Activated CD4-positive, CD25-positive, alpha-beta regulatory T cell treated with anti-CD3 and anti-CD28 coated beads, Interleukin-2, amount 50 U/mL, for 16 hours (primary cell): Measurements from ENCODE around the gene MYBBP1A.
A peak's percentile ranks its signal among the peaks of the same experiment; 100 is the strongest.
"Not testable (repeated sequence)": the region's sequence is repeated elsewhere in the genome, so short reads cannot be mapped to it uniquely, and the experiment has no call there.

Source experiments
- DNase-seq: peaks from one replicate; pipeline ENCODE4 v3.0.0-alpha.2; 2020; ENCODE audit warnings: low read depth, low spot score

The MYBBP1A gene, protein sequence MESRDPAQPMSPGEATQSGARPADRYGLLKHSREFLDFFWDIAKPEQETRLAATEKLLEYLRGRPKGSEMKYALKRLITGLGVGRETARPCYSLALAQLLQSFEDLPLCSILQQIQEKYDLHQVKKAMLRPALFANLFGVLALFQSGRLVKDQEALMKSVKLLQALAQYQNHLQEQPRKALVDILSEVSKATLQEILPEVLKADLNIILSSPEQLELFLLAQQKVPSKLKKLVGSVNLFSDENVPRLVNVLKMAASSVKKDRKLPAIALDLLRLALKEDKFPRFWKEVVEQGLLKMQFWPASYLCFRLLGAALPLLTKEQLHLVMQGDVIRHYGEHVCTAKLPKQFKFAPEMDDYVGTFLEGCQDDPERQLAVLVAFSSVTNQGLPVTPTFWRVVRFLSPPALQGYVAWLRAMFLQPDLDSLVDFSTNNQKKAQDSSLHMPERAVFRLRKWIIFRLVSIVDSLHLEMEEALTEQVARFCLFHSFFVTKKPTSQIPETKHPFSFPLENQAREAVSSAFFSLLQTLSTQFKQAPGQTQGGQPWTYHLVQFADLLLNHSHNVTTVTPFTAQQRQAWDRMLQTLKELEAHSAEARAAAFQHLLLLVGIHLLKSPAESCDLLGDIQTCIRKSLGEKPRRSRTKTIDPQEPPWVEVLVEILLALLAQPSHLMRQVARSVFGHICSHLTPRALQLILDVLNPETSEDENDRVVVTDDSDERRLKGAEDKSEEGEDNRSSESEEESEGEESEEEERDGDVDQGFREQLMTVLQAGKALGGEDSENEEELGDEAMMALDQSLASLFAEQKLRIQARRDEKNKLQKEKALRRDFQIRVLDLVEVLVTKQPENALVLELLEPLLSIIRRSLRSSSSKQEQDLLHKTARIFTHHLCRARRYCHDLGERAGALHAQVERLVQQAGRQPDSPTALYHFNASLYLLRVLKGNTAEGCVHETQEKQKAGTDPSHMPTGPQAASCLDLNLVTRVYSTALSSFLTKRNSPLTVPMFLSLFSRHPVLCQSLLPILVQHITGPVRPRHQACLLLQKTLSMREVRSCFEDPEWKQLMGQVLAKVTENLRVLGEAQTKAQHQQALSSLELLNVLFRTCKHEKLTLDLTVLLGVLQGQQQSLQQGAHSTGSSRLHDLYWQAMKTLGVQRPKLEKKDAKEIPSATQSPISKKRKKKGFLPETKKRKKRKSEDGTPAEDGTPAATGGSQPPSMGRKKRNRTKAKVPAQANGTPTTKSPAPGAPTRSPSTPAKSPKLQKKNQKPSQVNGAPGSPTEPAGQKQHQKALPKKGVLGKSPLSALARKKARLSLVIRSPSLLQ (N-terminal part only)

DNA sequence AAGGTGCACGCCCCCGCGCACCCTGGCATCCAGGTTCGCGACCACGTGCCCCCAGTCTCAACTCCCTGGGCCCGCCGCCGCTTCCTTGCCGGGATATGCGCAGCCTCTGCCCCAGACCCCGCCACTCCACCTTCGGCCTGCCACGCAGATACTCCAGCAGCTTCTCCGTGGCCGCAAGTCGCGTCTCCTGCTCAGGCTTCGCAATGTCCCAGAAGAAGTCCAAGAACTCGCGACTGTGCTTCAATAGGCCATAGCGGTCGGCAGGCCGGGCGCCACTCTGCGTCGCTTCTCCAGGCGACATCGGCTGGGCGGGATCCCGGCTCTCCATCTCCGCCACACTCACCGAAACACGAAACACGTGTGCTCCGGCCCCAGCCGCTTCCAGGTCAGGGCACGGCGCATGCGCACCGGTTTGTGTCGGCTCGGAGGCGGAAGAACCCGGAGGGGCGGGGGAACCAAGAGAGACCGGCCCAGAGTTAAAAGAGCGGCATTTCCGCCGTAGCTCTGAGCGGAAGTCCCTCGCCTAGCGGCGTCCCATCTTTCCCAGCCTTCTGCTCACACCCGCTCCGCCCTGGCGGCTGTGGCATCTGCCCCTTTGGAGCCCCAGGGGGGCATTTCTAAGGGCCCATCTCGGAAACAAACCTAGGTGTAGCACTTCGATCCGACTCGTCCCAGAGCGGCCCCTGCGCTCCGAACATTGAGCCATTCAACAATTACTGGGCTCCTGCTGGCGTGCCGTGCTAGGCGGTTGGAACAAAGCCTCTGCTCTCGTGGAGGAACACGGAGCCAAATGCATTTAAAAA is at the start of gene MYBBP1A:
Gene MYBBP1A, minus strand, starts transcription at position 388 of the 803 bp plus-strand sequence. Its CDS starts 60 bp downstream, at position 328.
- DNase-seq, result peak; percentile 89

GRCh38 chr17:4604736-4605135 is 49.6 kb upstream of the MYBBP1A start:
- DNase-seq, result not testable (repeated sequence)

- no peak for DNase-seq
Observed at GRCh38 chr17:4604111-4604644, 49.0 kb upstream of the MYBBP1A start.

DNA sequence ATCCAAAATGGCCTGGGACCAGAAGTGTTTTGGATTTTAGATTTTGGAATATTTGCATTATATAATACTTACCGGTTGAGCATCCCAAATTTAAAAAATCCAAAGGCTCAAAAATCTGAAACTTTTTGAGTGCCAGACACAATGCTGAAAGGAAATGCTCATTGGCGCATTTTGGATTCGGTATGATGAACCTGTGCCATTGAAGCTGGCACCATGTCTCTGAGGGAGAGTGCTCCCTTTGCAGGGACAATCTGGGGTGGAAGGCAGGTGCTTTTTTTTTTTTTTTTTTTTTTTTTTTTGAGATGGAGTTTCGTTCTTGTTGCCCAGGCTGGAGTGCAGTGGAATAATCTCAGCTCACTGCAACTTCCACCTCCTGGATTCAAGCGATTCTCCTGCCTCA is 46.9 kb upstream of the MYBBP1A start:
- no peak for DNase-seq

- no peak for DNase-seq
Observed at GRCh38 chr17:4601326-4601725, 46.1 kb upstream of the MYBBP1A start.

GRCh38 chr17:4600563-4600962 is 45.4 kb upstream of the MYBBP1A start:
- DNase-seq, result no peak

DNA sequence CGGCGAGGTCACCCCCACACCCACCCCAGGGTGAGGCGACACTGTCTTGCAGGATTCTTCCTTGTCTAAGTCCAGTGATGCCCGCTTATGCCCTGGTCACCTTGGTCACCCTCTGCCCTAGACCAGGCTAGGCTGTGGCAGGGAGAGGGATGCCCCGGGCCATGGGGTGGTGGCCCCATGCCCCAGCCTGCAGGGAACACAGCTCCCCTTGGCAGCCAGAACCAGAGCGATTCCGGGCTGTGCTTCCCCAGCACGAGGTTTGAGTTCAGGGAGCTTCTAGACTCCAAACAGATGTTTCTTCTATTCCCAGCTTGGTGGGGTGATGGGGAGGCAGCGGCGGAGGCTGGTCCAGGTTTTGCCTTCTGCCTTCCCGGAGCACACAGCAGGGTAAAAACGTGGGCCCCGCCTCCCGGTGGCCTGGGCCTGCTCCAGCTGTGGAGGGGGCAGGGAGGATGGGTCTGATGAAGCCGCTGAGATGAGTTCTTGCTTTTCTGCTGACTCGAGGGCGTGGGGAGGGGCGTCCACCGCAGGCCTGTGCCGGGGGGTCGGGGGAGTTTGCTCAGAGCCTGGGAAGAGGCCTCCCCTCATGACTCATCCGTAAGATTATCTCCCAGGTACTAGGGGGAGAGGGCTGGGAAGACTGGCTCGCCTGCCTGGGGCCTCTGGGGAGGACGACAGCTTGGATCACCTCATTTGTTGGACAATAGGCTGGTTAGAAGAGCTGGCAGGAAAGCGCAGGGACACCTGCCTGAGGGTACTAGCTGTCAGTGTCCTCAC is 44.5 kb upstream of the MYBBP1A start:
- DNase-seq, result no peak

- DNase-seq, result no peak
Observed at GRCh38 chr17:4598776-4599504, 43.8 kb upstream of the MYBBP1A start.

- DNase-seq, result no peak
Observed at GRCh38 chr17:4597975-4598374, 42.8 kb upstream of the MYBBP1A start.

DNA sequence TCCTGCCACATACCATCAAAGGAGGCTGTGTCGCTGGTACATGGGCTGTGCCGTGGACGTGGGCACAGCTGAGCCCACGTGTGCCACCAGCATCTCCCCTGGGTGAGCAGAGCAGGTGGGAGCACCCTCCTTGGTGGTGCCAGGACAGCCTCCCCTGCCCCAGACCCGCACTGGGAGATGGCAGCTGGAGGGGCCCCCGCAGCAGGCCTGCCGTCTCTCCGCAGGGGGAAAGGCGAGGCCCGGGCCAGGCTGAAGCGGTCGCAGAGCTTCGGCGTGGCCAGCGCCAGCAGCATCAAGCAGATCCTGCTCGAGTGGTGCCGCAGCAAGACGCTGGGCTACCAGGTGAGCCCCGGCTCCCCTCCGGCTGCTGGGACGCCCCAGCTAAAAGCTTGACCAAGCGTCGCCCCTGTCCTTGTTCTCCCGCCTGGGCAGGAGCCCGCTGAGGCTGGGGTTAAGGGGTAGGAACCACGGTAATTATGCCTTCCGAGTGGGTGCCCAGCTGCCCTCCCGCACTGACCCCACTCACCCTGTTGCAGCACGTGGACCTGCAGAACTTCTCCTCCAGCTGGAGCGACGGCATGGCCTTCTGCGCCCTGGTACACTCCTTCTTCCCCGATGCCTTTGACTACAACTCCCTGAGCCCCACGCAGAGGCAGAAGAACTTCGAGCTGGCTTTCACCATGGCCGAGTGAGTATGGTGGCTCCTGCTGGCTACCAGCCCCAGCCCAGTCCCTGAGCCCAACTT is 41.6 kb upstream of the MYBBP1A start:
- DNase-seq, result no peak

DNA sequence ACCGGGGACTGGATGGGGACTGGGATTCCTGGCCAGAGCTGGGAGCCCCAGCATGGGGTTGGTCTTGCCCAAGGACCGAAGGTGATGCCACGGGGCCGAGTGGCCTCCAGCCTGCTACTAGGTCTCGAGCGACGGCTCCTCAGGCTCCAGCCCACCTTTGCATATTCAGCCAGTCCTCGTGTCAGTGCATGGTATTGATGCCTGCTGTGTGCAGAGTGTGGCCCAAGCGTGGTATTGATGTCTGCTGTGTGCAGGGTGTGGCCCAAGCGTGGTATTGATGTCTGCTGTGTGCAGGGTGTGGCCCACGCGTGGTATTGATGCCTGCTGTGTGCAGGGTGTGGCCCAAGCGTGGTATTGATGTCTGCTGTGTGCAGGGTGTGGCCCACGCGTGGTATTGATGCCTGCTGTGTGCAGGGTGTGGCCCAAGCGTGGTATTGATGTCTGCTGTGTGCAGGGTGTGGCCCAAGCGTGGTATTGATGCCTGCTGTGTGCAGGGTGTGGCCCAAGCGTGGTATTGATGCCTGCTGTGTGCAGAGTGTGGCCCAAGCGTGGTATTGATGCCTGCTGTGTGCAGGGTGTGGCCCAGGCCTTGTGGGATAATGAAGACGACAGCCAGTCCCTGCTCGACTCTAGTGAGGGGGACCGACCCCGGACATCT is 40.6 kb upstream of the MYBBP1A start:
- not testable (repeated sequence) for DNase-seq

DNA sequence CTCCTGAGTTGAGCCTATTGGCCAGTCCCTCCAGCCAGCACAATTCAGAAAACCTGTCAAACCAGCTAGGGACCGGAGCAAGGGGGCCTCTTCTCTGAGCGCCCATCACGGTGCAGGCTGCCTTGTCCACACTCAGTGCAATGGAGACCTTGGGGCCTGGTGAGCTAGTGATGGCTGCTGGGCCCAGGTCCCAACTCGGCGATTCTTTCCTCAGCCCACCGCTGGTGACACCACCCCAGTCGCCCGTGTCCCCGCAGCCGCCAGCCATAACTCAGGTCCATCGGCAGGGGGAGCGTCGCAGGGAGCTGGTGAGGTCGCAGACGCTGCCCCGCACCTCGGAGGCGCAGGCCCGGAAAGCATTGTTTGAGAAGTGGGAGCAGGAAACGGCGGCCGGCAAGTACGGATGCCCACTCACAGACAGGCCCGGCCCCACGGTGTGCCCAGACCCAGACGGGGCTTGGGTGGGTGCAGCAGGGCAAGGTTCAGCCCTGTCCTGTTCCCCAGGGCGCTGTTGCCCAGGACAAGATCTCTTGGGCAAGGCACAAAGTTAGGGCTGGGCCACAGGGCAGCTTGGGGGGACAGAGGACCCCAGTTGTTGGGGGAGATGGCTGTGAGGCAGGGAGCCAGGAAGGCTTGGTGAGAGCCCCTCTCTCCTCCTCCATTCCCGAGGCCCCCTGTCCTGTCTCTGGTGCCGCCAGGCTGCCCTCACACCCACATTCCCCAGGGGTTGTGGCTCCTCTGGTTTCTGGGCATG is 39.9 kb upstream of the MYBBP1A start:
- no peak for DNase-seq

DNA sequence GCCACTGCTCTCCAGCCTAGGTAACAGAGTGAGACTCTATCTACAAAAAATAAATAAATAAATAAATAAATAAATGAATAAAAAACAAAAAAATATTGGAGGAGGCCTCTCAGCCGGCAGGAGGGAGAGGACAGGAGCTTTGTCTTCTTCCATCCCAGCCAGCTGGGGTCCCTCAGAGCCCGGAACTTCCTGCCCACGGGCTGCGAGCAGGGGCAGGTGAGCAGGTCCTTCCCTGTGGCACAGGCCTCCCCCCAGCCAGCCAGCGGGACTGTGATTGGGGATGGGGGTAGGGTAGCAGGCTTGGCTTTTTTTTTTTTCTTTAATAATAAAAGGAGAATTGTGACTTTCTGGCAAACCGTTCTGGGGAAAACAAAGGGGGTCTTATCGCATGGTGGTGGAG is 39.2 kb upstream of the MYBBP1A start:
- DNase-seq, result no peak

GRCh38 chr17:4593021-4593421 is 37.8 kb upstream of the MYBBP1A start:
- DNase-seq, result no peak

DNA sequence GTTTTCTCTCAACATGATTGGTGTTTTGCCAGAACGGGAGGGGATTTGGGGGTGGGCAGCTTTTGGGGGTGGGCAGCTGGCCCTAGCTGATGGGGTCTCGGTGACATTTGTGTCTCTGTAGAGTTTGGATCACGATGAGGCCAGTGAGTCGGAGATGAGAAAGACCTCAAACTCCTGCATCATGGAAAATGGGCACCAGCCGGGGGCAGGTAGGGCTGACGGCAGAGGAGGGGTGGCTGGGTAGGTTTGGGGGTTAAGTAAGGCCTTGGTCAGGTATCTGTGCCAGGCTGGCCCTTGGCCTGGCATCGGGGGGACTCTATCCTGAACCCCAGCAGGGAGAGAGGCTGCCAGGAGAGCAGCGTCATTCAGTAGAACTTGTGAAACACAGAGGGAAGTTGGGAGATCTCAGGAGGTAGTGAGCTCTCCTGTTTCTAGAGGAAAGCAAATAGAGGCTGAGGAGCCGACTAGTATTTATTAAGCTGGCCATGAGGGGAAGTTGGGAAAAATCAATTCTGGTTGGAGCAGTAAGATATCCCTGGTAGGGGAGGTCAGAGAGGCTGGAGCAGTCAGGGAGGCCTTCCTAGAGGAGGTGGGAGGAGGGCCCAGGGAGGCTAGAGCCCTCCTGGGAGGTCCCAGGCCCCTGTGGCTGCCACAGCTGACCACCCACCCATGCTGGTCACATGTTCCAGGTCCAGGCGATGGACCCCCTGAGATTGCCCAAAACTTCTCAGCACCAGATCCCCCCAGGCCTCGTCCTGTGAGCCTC is 37.2 kb upstream of the MYBBP1A start:
- DNase-seq, result no peak

DNA sequence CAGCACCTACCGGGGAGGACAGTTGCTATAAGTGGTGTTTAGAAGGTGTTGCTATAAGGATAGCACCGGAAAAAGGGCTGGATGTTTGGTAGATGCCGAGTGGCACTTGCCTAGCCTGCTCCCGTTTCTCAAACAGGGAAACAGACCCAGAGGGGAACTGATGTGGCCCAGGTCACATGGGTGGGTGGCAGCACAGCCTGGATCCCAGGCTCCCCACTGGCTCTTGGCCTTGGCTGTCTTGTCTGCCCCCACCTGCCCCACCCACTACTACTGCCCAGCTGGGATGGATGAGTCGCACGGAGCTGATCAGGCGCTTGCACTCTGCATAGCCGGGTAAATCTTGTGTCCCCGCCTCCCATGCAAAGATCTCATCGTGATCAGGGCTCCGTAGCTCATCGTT is 36.3 kb upstream of the MYBBP1A start:
- no peak for DNase-seq
